Caki2 (cell line): ENCODE results near the gene ALK. TPM values are rescaled to one million over a fixed set of nuclear protein-coding genes. Genes with fewer than 3 reads are reported as not detected.

Experiments used
- DNase-seq: peaks from one replicate; pipeline ENCODE4 v3.0.0-alpha.2; 2015; ENCODE audit warnings: low read depth
- in situ Hi-C: cut with HindIII; loops from 2 replicates; pipeline ENCODE4 v1.10.0; 2016; ENCODE audit warnings: low sequenced_read_pairs, low pct_unique_long_range_greater_than_20kb, mixed read lengths
- total RNA-seq: library from RNA; depleted of rRNA; stranded (reverse); fragments of >200 nt; shearing (Covaris generic); gene quantifications from 2 replicates; pipeline ENCODE4 v1.2.3, GENCODE V29; 2014; ENCODE audit warnings: low replicate concordance

The ALK gene
- total RNA-seq, 1 experiment from 2014 or later: not detected

- in situ Hi-C loops: no loop called here
- no peak for DNase-seq
These were observed 678.6 kb downstream of the ALK start for GRCh38 chr2:29242621-29243375.

- DNase-seq: no peak
These were observed 679.3 kb downstream of the ALK start for GRCh38 chr2:29241955-29242565.

GRCh38 chr2:29241341-29241740 is 680.0 kb downstream of the ALK start:
- no peak for DNase-seq
- in situ Hi-C loops: no loop called here

More at GRCh38 chr2:29241955-29242565, 679.3 kb downstream of the ALK start:
- in situ Hi-C loops: no loop called here

GRCh38 chr2:29240601-29241000 is 680.8 kb downstream of the ALK start:
- DNase-seq: no peak
- in situ Hi-C loops: no loop called here

- no peak for DNase-seq
- in situ Hi-C loops: no loop called here
These were observed 682.0 kb downstream of the ALK start for GRCh38 chr2:29239209-29239960.

GRCh38 chr2:29238497-29238896 is 682.9 kb downstream of the ALK start:
- DNase-seq: no peak

GRCh38 chr2:29236074-29236473 is 685.3 kb downstream of the ALK start:
- in situ Hi-C loops: no loop called here
- DNase-seq: no peak

More at GRCh38 chr2:29238497-29238896, 682.9 kb downstream of the ALK start:
- in situ Hi-C loops: no loop called here

- in situ Hi-C loops: no loop called here
- DNase-seq: no peak
These were observed 686.0 kb downstream of the ALK start for GRCh38 chr2:29235411-29235810.

GRCh38 chr2:29233428-29233827 is 688.0 kb downstream of the ALK start:
- DNase-seq: no peak
- in situ Hi-C loops: no loop called here

GRCh38 chr2:29232041-29232440 is 689.3 kb downstream of the ALK start:
- in situ Hi-C loops: no loop called here
- no peak for DNase-seq

- DNase-seq: no peak
- in situ Hi-C loops: no loop called here
These were observed 691.7 kb downstream of the ALK start for GRCh38 chr2:29229640-29230039.

- DNase-seq: no peak
- in situ Hi-C loops: no loop called here
These were observed 692.4 kb downstream of the ALK start for GRCh38 chr2:29228947-29229346.

GRCh38 chr2:29227935-29228675 is 693.3 kb downstream of the ALK start:
- in situ Hi-C loops: no loop called here
- DNase-seq: no peak

GRCh38 chr2:29226808-29227207 is 694.6 kb downstream of the ALK start:
- DNase-seq: no peak
- in situ Hi-C loops: no loop called here

GRCh38 chr2:29226375-29226774 is 695.0 kb downstream of the ALK start:
- in situ Hi-C loops: no loop called here
- no peak for DNase-seq

- in situ Hi-C loops: no loop called here
- DNase-seq: no peak
These were observed 695.6 kb downstream of the ALK start for GRCh38 chr2:29225814-29226213.

- DNase-seq: no peak
- in situ Hi-C loops: no loop called here
These were observed 696.5 kb downstream of the ALK start for GRCh38 chr2:29224693-29225551.
